C4-2B (cell line): ENCODE measurements around the gene HS1BP3.

Experiments used
- H3K27ac ChIP-seq: fragments of 450-650 bp; 2 replicates; pipeline ENCODE4 v1.5.1; 2017
- ZFX ChIP-seq: fragments of 450-650 bp; IDR thresholded peaks from 2 replicates; pipeline ENCODE4 v1.6.1; 2017
- TF ChIP-seq, protein P1 (sequence below): fragments of 450-650 bp; conservative IDR thresholded peaks from 2 replicates; pipeline ENCODE4 v1.5.1; 2017; ENCODE audit warnings: mild to moderate bottlenecking

Gene HS1BP3

GRCh38 chr2:20656561-20656960 is 5.7 kb upstream of the HS1BP3 start:
- no peak overlapping the region for H3K27ac ChIP-seq
- TF ChIP-seq ZFX, result no peak
- TF ChIP-seq, protein P1, sequence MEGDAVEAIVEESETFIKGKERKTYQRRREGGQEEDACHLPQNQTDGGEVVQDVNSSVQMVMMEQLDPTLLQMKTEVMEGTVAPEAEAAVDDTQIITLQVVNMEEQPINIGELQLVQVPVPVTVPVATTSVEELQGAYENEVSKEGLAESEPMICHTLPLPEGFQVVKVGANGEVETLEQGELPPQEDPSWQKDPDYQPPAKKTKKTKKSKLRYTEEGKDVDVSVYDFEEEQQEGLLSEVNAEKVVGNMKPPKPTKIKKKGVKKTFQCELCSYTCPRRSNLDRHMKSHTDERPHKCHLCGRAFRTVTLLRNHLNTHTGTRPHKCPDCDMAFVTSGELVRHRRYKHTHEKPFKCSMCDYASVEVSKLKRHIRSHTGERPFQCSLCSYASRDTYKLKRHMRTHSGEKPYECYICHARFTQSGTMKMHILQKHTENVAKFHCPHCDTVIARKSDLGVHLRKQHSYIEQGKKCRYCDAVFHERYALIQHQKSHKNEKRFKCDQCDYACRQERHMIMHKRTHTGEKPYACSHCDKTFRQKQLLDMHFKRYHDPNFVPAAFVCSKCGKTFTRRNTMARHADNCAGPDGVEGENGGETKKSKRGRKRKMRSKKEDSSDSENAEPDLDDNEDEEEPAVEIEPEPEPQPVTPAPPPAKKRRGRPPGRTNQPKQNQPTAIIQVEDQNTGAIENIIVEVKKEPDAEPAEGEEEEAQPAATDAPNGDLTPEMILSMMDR, result no peak

- H3K27ac ChIP-seq, result no peak overlapping the region
- TF ChIP-seq ZFX, result no peak
- TF ChIP-seq, protein P1, result no peak
Observed at GRCh38 chr2:20654535-20654813, 3.6 kb upstream of the HS1BP3 start.

- no peak overlapping the region for H3K27ac ChIP-seq
Observed at GRCh38 chr2:20653695-20654534, 3.0 kb upstream of the HS1BP3 start.

DNA sequence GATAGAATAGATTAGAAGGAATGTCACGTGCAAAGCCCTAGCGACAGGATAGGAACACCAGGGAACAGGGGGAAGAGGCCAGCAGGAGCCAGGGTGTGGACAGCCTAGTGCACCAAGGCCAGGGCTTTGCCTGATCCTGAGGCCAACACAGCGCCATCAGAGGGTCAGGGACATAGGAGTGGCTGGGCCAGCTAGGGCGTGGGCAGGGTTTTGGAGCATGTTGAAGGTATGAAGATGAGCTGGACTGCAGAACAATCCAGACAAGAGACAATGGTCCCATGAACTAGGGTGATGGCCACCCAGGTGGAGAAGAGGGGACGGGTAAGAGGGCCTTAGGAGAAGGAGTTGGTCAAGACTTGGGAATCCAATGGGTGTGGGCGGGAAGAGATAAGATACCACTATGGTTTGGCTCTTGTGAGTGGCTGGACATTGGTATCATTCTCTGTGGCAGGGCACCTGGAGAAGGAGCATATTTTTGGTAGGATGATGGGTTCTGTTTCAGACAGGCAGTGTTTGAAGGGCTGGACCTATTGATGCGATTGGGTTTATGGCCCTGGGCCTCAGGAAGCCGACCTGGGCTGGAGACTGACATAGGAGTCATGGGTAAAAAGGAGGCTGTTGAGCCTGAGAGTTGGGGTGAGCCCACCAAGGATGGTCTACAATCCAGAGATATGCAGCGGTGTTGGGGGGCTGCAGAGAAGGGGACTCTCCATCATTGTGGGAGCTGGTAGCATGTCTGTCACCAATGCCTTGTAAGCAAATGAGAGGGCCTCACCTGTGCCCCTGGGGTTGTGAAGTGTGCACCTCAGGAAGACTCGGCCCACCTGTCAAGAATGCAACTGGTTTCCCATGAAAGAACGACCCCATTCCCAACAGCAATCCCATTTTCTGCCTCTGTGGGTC is 2.0 kb upstream of the HS1BP3 start:
- no peak overlapping the region for H3K27ac ChIP-seq
- TF ChIP-seq ZFX, result no peak
- TF ChIP-seq, protein P1, result no peak

More at GRCh38 chr2:20653695-20654534, 3.0 kb upstream of the HS1BP3 start:
- no peak for TF ChIP-seq ZFX
- TF ChIP-seq, protein P1, result no peak

- H3K27ac ChIP-seq, result no peak overlapping the region; the same call in 1 of the 2 replicates
- TF ChIP-seq, protein P1, result no peak
- TF ChIP-seq ZFX, result no peak
Observed at GRCh38 chr2:20652141-20652540, 1.2 kb upstream of the HS1BP3 start.

DNA sequence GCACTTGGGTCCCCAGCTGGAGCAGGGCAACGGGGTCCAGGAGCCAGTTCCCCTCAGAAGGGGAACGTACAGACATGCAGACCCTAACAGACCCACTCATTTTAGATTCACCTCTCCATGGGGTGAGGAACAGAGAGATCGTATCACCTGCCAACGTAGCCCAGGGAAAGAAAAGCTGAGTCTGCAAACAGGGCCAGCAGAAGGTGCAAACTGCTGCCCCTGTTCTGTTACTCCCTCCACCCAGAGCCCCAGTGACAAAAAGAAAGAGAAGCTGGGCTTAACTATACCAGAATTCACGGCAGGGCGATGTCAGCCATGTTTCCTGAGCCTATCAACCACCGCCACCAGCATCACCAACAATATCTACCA is 817 bp upstream of the HS1BP3 start:
- no peak for TF ChIP-seq ZFX
- TF ChIP-seq, protein P1, result no peak
- H3K27ac ChIP-seq, result peak overlapping the region; percentile 84

- no peak for TF ChIP-seq ZFX
- TF ChIP-seq, protein P1, result no peak
- peak overlapping the region; percentile 84 for H3K27ac ChIP-seq
Observed at GRCh38 chr2:20650393-20650876, 463 bp downstream of the HS1BP3 start.
